ENCODE measurements around the gene RPS5. TPM values are rescaled to one million over a fixed set of nuclear protein-coding genes. Genes with fewer than 3 reads are reported as not detected.
"Not testable (repeated sequence)": the region's sequence is repeated elsewhere in the genome, so short reads cannot be mapped to it uniquely, and the experiment has no call there.

Gene RPS5
- total and polyA plus RNA-seq, 10 donors, result 712 to 2,466 (median 1,177) TPM

- Histone ChIP-seq H3K4me3 (no peak overlapping the region), H3K27ac (no peak overlapping the region), H3K36me3 (peaks cover 0 to 17% (median 0%) of the 10 kb centered on the region in 6 donors), H3K27me3 (replicated peaks in 1 of 7) (no peaks in the 10 kb centered on the region), H3K4me1 (no peaks in the 10 kb centered on the region), H3K9me3 (no peaks in the 10 kb centered on the region)
- intact Hi-C loops (cut with DNase I; ENCODE audit: low total_unique reads), result no loop called here
- no peak for TF ChIP-seq POLR2A (IDR thresholded peaks at IDR 0.05)
- 73 to 82% (median 78%) methylated on average over 15 of the region's 15 CpGs for WGBS, 5 donors
- DNase-seq, result peak; percentile 52
These were observed 14.5 kb upstream of the RPS5 start for GRCh38 chr19:58372311-58373133.

- 73 to 88% (median 75%) methylated on average over 4 of the region's 4 CpGs for WGBS, 5 donors
- peaks cover 0 to 1% (median 0%) of the 10 kb centered on the region in 6 donors for H3K36me3 ChIP-seq
These were observed 12.9 kb upstream of the RPS5 start for GRCh38 chr19:58374200-58374599.

GRCh38 chr19:58376724-58377123 lies 10.3 kb upstream of the RPS5 start:
- WGBS, 5 donors, result 81 to 98% (median 89%) methylated on average over 7 of the region's 7 CpGs
- peaks cover 18 to 26% (median 20%) of the 10 kb centered on the region in 6 donors for H3K4me1 ChIP-seq
- DNase-seq; H3K27me3 ChIP-seq (replicated peaks in 1 of 7); H3K36me3 ChIP-seq; H3K27ac ChIP-seq; H3K9me3 ChIP-seq; H3K4me3 ChIP-seq; intact Hi-C loops (cut with DNase I; ENCODE audit: low total_unique reads): not testable (repeated sequence)

More at GRCh38 chr19:58374200-58374599, 12.9 kb upstream of the RPS5 start:
- no peaks in the 10 kb centered on the region for H3K9me3 ChIP-seq
- no peaks in the 10 kb centered on the region for H3K27me3 ChIP-seq (replicated peaks in 1 of 7)
- no peak overlapping the region for H3K4me3 ChIP-seq
- peaks cover under 1 to 7% (median 3%) of the 10 kb centered on the region in 6 donors for H3K4me1 ChIP-seq
- intact Hi-C loops (cut with DNase I; ENCODE audit: low total_unique reads), result no loop called here
- TF ChIP-seq CTCF (IDR thresholded peaks at IDR 0.05 in 8 of 11, conservative IDR thresholded peaks at IDR 0.05 in 3 of 11) (no peak), POLR2A (IDR thresholded peaks at IDR 0.05) (no peak), POLR2AphosphoS5 (IDR thresholded peaks at IDR 0.05) (no peak)
- H3K27ac ChIP-seq, result no peak overlapping the region
- DNase-seq, result no peak

GRCh38 chr19:58379246-58379645 lies 7.8 kb upstream of the RPS5 start:
- WGBS, 5 donors, result 90 to 95% (median 93%) methylated on average over 6 of the region's 6 CpGs
- Histone ChIP-seq H3K36me3 (no peaks in the 10 kb centered on the region), H3K4me3 (no peak overlapping the region), H3K4me1 (peaks cover 23 to 38% (median 28%) of the 10 kb centered on the region in 6 donors), H3K27ac (peak overlapping the region in 2 of 8 donors; percentile 97 to 100), H3K9me3 (no peaks in the 10 kb centered on the region), H3K27me3 (replicated peaks in 1 of 7) (no peaks in the 10 kb centered on the region)
- TF ChIP-seq CTCF (IDR thresholded peaks at IDR 0.05 in 8 of 11, conservative IDR thresholded peaks at IDR 0.05 in 3 of 11), result no peak
- no peak for TF ChIP-seq POLR2AphosphoS5 (IDR thresholded peaks at IDR 0.05)
- TF ChIP-seq POLR2A (IDR thresholded peaks at IDR 0.05), result no peak
- intact Hi-C loops (cut with DNase I; ENCODE audit: low total_unique reads), result no loop called here
- DNase-seq, result peak; percentile 77

- intact Hi-C loops (cut with DNase I; ENCODE audit: low total_unique reads), result no loop called here
- H3K9me3 ChIP-seq, result no peaks in the 10 kb centered on the region
- TF ChIP-seq CTCF (IDR thresholded peaks at IDR 0.05 in 8 of 11, conservative IDR thresholded peaks at IDR 0.05 in 3 of 11), result no peak
- no peak for TF ChIP-seq POLR2AphosphoS5 (IDR thresholded peaks at IDR 0.05)
- TF ChIP-seq POLR2A (IDR thresholded peaks at IDR 0.05), result no peak
- no peaks in the 10 kb centered on the region for H3K27me3 ChIP-seq (replicated peaks in 1 of 7)
- peaks cover 23 to 44% (median 28%) of the 10 kb centered on the region in 6 donors for H3K4me1 ChIP-seq
- 4 to 8% (median 6%) methylated on average over 24 of the region's 24 CpGs for WGBS, 5 donors
- peak overlapping the region; percentile 60 to 98 (median 83) for H3K4me3 ChIP-seq
- peak overlapping the region; percentile 87 to 100 (median 96) for H3K27ac ChIP-seq
- no peak for DNase-seq
- no peaks in the 10 kb centered on the region for H3K36me3 ChIP-seq
These were observed 6.9 kb upstream of the RPS5 start for GRCh38 chr19:58380037-58380661.

Measured in spleen (tissue), 11 donors.